Uterus (tissue), 4 donors: ENCODE data around the gene PRSS57. TPM values are rescaled to one million over a fixed set of nuclear protein-coding genes. Genes with fewer than 3 reads are reported as not detected.
A peak's percentile ranks its signal among the peaks of the same experiment; 100 is the strongest.

Experiments used
- DNase-seq, 2 donors: peaks; one replicate each; pipeline ENCODE4 v3.0.0-alpha.2; 2019 to 2020
- H3K27ac ChIP-seq, 2 donors: fragments of 200-600 bp; sonication (generic); 1 replicate in 1 of 2; 2 replicates in 1 of 2; pipeline ENCODE4 v1.5.1; 2016 to 2018
- H3K27me3 ChIP-seq, 2 donors: fragments of 200-600 bp; sonication (generic); one replicate each; pipeline ENCODE4 v1.5.1; 2018 to 2019; ENCODE audit warnings: control low read depth in 1 of 2
- H3K36me3 ChIP-seq, 2 donors: fragments of 200-600 bp; sonication (generic); one replicate each; pipeline ENCODE4 v1.5.1; 2019; ENCODE audit warnings: control low read depth in 1 of 2
- H3K4me1 ChIP-seq, 2 donors: fragments of 200-600 bp; sonication (generic); one replicate each; pipeline ENCODE4 v1.5.1; 2018 to 2019; ENCODE audit warnings: control low read depth in 1 of 2
- H3K4me3 ChIP-seq, 2 donors: fragments of 200-600 bp; sonication (generic); 1 replicate in 1 of 2; 2 replicates in 1 of 2; pipeline ENCODE4 v1.5.1; 2018 to 2019; ENCODE audit warnings: mild to moderate bottlenecking in 1 of 2
- H3K9me3 ChIP-seq, 2 donors: fragments of 200-600 bp; sonication (generic); one replicate each; pipeline ENCODE4 v1.5.1; 2019; ENCODE audit warnings: control low read depth in 1 of 2
- CTCF ChIP-seq, 4 experiments: fragments of 200-600 bp in 2 of 4; fragments of 450-650 bp in 2 of 4; sonication (generic) in 2 of 4; IDR thresholded peaks; one replicate each; pipeline ENCODE4 v1.5.1; 2016 to 2019; ENCODE audit warnings: antibody characterized with exemption in 4 of 4, mild to moderate bottlenecking in 2 of 4, moderate library complexity in 1 of 4
- POLR2A ChIP-seq, 2 donors: fragments of 450-650 bp; IDR thresholded peaks; one replicate each; pipeline ENCODE4 v1.6.1; 2016; ENCODE audit warnings: antibody characterized with exemption in 2 of 2, mild to moderate bottlenecking in 1 of 2, moderate library complexity in 1 of 2
- intact Hi-C: fragments of 100-400 bp; cut with DNase I; formaldehyde crosslinking; loops from one replicate; pipeline ENCODE4 v1.15.1; 2023; ENCODE audit warnings: low total_unique reads
- total RNA-seq, 4 donors: library from RNA; depleted of rRNA in 3 of 4; stranded (reverse); fragments of >200 nt in 3 of 4; gene quantifications; one replicate each; pipeline versions ENCODE4 v1.1.0 to v1.2.4, GENCODE V29; 2014 to 2023
- donor health status: DM: yes; HTN: yes; CAD: no.

The PRSS57 gene
- total RNA-seq, 4 donors from 2014 or later = not detected

- peaks cover 0 to 21% of the 10 kb centered on the region in 2 donors for H3K4me1 ChIP-seq
- peak; percentile 79 to 83 for DNase-seq
- no peak for TF ChIP-seq POLR2A (IDR thresholded peaks at IDR 0.05)
- peak; percentile 96 to 98 (median 98) for TF ChIP-seq CTCF (IDR thresholded peaks at IDR 0.05)
- H3K4me3 ChIP-seq = no peak overlapping the region
- H3K27me3 ChIP-seq = no peaks in the 10 kb centered on the region
- H3K36me3 ChIP-seq = no peaks in the 10 kb centered on the region
- intact Hi-C loops = loop anchor here (5.0 kb wide), 1 partner anchor 67 kb away; no protein-coding TSS in a partner anchor
- no peaks in the 10 kb centered on the region for H3K9me3 ChIP-seq
- H3K27ac ChIP-seq = no peak overlapping the region
Observed at GRCh38 chr19:664913-665443, 30.3 kb downstream of the PRSS57 start.

- no peak for DNase-seq
- TF ChIP-seq POLR2A (IDR thresholded peaks at IDR 0.05) (no peak), CTCF (IDR thresholded peaks at IDR 0.05) (no peak)
- H3K4me3 ChIP-seq = peak overlapping the region; percentile 47 to 49
Observed at GRCh38 chr19:663682-664117, 31.6 kb downstream of the PRSS57 start.

GRCh38 chr19:662962-663681 is 32.1 kb downstream of the PRSS57 start, which contains the start of gene RNF126:
Gene RNF126 (minus strand): TSS chr19:663214. CDS start chr19:663121, 93 bp downstream.
- TF ChIP-seq CTCF (IDR thresholded peaks at IDR 0.05) (peak in 2 of 4 experiments; percentile 17 to 25), POLR2A (IDR thresholded peaks at IDR 0.05) (peak; percentile 46 to 77)
- Histone ChIP-seq H3K4me3 (peak within 1 kb of the TSS; percentile 47 to 91), H3K36me3 (no peaks in the 10 kb centered on the region), H3K4me1 (peaks cover 0 to 33% of the 10 kb centered on the region in 2 donors), H3K27ac (peak within 1 kb of the TSS; percentile 91 to 93), H3K9me3 (no peaks in the 10 kb centered on the region), H3K27me3 (no peaks in the 10 kb centered on the region)
- intact Hi-C loops = no loop called here
- DNase-seq = peak; percentile 93 to 94

More at GRCh38 chr19:663682-664117, 31.6 kb downstream of the PRSS57 start:
- H3K27me3 ChIP-seq = no peaks in the 10 kb centered on the region
- intact Hi-C loops = no loop called here
- peaks cover 0 to 31% of the 10 kb centered on the region in 2 donors for H3K4me1 ChIP-seq
- no peaks in the 10 kb centered on the region for H3K9me3 ChIP-seq
- no peaks in the 10 kb centered on the region for H3K36me3 ChIP-seq
- peak overlapping the region; percentile 91 to 93 for H3K27ac ChIP-seq

DNA sequence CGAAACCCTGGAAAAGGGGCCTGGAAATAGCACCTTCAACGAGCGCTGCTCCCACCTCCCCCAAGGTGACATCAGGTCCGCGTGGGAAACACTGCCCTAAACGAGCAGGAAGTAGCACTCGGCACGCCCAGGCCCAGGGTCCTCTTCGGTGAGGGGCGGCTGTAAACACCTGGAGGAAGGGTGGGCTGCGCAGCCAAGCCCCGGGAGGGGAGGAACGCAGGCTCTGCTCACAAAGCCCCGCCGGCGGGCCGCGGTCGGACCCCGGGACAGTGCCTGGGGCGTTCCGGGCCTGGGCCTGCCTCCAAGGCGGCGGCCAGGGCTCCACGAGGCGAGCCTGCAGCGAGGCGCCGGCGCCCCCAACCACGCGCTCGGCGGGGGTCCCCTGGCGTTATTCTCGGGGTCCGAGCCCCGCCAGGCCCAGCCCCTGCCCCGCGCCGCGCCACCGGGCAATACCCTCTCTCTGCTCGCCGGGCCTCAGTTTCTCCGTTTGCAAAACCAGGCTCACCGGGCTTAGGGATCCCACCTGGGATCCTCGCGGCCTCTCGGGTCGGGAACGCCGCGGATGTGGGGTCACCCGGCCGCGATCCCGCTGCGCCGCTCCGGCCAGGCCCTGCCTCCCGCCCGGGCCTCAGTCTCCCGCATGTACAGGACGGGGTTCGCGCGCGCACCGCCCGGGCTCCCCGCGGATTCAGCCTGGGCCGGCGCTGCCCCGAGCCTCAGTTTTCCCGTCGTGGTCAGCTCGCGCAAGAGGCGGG is 32.9 kb downstream of the PRSS57 start:
- Histone ChIP-seq H3K9me3 (no peaks in the 10 kb centered on the region), H3K4me1 (peaks cover 0 to 34% of the 10 kb centered on the region in 2 donors), H3K27ac (peak overlapping the region; percentile 63 to 84), H3K27me3 (no peaks in the 10 kb centered on the region), H3K4me3 (peak overlapping the region; percentile 47 to 91), H3K36me3 (no peaks in the 10 kb centered on the region)
- no peak for DNase-seq
- intact Hi-C loops = no loop called here
- TF ChIP-seq CTCF (IDR thresholded peaks at IDR 0.05) = no peak
- no peak for TF ChIP-seq POLR2A (IDR thresholded peaks at IDR 0.05)
